KG1 (cell line): ENCODE data around the gene LCE1D.

Experiments
- DNase-seq: peaks from one replicate; lab custom pipeline; 2025; lab: John Stamatoyannopoulos, UW

Gene LCE1D, protein sequence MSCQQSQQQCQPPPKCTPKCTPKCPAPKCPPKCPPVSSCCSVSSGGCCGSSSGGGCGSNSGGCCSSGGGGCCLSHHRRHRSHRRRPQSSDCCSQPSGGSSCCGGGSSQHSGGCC

DNA sequence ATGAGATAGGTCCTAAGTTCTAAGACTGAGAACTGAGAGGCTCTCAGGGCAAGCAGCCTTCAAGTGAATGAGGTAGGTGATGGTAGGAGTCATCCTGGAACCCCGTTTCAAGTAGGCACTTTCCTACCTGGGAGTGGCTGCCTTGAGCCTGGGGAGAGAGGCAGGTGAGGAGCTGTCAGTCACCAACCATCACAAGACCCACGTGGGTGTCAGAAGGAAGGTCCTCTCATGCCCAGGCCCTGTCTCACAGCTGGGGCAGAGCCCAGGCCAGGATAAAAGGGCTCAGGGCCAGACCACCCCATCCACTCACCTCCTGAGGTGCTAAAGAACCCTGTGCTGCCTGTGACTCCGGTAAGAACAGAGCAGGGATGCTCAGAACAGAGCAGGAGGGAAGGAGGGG is at the start of gene LCE1D:
Gene LCE1D, plus strand, starts transcription at position 301 of the 400 bp plus-strand sequence. CDS start 1,074 bp downstream, outside the sequence.
- DNase-seq = no peak

DNA sequence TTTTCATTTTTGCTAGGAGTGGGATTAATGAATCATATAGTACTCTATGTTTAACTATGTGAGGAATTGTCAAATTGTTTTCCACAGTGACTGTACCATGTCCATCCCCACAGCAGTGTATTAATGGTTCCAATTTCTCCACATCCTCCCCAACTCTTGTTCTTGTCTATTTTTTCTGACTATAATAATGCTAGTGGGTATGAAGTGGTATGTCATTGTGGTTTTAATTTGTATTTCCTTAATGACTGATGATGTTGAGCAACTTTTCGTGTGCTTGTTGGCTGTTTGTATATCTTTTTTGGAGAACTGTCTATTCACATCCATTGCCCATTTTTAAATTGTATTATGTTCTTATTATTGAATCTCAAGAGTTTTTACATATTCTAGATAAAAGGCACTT is 48.7 kb upstream of the LCE1D start:
- DNase-seq = no peak

DNA sequence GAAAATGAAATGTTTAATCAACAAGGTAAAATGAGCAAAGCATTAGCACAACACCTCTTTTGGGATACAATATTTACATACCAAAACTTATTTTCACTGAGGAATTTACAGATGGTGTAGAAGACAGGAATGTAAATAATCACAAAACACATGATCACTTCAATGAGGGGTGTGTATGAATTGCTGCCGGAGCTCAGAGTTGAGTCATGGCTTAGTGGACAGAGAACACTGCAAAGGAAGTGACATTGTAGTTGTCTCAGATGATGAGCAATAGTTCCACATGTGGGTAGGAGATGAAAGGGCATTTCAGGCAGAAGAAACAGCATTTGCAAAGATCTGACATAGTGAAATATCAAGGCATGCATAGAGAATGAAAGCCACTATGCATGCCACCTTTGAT is 44.3 kb upstream of the LCE1D start:
- DNase-seq = no peak

DNA sequence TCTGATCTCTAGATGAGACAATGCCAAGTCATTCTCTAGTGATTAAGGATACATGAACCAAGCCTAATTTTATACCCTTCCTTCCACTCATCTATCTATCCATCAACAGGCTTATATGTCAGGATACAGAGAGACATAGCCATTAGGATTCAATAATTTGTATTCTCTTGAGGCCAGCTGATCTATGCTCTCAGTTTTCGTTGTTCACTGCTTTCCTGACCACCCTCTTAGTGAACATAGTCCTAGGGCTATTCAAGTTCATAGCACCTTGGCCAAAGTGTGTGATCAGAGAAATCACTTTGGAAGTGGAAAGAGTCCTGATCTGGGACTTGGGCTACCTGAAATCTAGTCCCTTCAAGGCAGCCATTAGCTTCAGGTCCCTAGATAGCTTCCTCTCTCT is 42.9 kb upstream of the LCE1D start:
- DNase-seq = no peak

DNA sequence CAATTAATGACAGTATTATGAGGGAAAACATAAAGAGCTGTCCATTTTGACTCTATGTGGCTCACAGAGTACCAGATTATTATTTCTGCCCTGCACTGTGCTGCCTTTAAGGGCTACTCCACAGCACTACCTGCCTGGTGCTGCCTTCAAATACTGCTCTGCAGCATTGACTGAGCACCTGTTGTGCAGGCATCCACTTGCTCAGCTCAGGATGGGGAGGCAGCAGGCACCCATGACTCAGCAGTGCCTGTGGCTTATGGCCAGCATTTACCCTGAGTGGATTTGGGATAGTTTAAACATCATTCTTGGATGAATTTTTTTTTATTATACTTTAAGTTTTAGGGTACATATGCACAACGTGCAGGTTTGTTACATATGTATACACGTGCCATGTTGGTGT is 39.6 kb upstream of the LCE1D start:
- no peak for DNase-seq

DNA sequence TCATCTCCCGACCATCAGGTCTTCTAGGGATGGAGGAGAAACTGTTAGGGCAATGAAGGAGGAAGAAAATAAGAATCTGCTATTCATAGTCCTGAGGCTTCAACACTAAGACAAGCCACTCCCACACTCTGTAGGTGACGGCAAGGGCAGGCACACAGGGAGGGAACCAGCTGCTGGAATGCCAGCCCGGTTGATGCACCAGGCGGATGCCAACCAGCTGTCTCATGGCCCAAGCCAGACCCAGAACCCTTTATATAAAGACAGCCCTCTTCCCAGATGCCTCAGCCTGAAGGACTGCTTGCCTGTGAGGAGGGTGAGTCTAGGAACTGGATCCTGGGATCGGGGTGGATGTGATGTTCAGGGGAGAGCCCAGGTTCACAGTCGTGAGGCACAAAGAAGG is 38.8 kb upstream of the LCE1D start, which contains the start of gene KPRP:
Gene KPRP, plus strand, starts transcription at position 279 of the 400 bp plus-strand sequence. CDS start 1,564 bp downstream, outside the sequence.
- DNase-seq = no peak

DNA sequence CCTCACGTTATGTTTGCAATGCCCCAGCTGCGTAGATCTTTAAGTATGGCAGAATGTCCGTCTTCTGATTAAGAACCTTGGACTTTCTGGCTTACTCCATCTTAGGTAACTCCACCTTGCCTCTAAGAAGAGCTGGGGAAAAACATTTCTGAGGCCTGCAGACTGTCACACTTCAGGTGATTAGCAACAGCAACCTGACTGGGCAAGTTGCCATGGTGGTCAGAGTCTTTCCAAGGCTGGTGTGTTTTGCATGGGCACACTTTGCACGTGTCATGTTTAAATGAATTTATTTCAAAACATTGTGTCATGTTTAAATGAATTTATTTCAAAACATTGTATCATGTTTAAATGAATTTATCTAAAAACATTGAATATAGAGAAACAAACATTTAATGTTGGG is 37.9 kb upstream of the LCE1D start:
- no peak for DNase-seq

DNA sequence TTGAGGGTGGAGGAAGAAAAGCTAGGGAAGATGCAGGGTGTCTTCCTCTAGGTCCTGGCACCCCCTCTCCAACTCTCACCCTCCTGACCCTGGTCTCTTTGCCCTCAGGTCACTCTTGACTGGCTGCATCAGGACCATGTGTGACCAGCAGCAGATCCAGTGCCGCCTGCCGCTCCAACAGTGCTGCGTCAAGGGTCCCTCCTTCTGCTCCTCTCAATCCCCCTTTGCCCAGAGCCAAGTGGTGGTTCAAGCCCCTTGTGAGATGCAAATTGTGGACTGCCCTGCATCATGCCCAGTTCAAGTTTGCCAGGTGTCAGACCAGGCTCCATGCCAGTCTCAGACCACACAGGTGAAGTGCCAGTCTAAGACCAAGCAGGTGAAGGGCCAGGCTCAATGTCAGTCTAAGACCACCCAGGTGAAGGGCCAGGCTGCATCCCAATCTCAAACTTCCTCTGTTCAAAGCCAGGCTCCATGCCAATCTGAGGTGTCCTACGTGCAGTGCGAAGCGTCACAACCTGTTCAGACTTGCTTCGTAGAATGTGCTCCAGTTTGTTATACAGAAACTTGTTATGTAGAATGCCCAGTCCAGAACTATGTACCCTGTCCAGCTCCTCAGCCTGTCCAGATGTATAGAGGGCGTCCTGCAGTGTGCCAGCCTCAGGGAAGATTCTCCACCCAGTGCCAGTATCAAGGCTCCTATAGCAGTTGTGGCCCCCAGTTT is 36.9 kb upstream of the LCE1D start:
- no peak for DNase-seq

DNA sequence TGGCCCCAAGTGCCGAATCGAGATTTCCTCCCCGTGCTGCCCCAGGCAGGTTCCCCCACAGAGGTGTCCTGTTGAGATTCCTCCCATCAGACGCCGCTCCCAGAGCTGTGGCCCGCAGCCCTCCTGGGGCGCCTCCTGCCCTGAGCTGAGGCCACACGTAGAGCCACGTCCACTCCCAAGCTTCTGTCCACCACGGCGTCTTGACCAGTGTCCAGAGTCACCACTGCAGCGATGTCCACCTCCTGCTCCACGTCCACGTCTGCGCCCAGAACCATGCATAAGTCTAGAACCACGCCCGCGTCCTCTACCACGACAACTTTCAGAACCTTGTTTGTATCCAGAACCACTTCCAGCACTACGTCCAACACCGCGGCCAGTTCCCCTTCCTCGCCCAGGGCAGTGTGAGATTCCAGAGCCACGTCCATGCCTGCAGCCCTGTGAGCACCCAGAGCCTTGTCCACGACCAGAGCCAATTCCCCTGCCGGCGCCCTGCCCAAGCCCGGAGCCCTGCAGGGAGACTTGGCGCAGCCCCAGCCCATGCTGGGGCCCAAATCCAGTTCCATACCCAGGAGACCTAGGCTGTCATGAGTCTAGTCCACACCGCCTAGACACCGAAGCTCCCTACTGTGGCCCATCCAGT is 35.9 kb upstream of the LCE1D start:
- DNase-seq = no peak

DNA sequence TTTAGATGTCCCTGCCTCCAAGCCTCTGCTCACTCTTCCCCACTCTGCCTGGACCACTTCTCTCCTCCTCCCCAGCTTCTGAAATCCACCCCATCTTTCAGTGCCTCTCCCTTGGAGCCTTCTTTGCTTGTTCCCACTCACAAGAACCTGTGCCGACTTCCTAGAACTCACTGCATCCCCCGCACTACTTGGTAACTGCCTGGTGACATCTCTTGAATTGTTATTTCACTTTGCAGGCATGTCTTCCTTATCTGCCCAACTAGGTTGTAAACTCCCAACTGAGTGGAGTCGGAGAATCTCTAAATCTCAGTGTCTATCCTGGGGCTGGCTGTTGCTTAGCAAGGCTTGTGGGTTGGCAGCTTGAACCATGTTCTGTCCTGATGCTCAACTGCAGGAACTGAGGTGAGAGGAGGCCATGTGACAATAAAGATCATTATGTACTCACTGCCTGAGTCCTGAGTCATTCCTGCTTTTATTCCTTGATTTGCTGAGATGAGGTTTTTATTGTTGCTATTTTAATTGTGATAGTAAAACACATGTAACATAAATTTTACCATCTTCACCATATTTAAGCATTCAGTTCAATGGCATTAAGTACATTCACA is 34.8 kb upstream of the LCE1D start:
- DNase-seq = no peak

DNA sequence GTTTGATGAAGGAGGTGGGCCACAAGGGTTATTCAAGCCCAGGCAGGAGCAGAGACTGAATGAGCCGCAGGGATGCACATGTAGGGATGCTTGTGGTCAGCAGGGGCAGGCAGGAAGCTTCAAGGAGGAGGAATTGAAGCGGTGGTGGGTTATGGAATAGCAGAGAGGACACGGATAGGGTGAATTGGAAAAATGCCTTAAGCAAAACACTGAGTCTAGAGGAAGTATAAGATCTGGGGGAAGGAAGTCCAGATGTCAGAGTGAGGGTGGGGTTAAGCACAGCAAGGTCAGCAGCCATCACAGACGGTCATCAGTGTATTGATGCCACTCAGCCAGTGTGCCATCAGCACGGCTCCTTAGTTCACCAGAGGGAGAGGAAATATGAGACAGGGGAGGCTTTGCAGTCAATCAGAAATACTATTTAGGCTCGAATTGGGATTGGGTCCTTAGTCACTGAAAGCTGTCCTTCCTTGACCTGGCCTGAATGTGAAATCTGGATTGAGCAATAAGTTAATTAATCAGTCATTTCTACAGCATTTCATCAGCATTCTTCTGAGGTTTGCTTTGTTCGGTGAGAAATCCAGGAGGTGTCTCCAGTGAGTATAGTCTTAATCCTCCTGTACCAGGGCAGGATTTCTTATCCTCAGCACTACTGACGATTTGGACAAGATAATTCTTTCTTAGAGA is 27.5 kb upstream of the LCE1D start:
- DNase-seq = no peak

DNA sequence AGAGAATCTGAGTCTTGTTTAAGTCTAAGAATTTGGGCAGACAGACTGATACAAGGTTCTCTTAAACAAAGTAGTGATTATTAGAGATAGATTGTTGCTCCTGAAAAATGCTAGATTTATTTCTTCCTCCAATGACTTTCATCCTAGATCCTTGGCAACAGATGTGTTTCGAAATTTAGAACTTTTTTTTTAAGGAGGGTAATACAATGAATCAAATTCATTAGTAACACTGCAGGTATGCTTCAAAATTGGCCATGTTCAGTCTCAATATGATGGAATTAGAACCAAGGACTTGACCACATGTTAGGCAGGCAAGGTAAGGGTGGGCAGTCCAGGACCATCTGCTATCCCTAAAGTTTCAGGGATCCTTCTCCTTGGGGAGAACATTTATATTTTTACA is 26.1 kb upstream of the LCE1D start:
- DNase-seq = no peak

DNA sequence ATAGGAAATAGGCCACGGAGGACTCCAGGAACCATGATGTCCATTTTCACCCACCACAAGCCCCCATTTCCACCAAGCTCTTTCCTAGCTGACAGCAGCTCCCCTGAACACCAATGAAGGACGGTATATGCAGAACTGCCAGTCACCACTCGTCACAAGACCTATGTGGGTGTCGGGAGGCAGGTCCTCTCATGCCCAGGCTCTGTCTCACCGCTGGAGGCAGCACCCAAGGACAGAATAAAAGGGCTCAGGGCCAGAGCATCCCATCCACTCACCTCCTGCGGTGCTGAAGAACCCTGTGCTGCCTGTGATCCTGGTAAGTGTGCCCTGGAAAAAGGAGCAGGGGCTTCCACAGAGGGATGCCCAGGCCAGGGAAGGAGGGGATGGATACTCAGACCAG is 21.6 kb upstream of the LCE1D start, which contains the start of gene LCE1F:
Gene LCE1F, plus strand, starts transcription at position 266 of the 400 bp plus-strand sequence. CDS start 1,232 bp downstream, outside the sequence.
- DNase-seq = no peak

DNA sequence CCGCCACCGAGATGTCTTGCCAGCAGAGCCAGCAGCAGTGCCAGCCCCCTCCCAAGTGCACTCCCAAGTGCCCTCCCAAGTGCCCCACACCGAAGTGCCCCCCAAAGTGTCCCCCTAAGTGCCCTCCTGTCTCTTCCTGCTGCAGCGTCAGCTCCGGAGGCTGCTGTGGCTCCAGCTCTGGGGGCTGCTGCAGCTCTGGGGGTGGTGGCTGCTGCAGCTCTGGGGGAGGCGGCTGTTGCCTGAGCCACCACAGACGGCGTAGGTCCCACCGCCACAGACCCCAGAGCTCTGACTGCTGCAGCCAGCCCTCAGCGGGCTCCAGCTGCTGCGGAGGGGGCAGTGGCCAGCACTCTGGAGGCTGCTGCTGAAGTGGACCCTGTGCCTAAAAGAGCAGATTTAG is 20.2 kb upstream of the LCE1D start:
- no peak for DNase-seq

DNA sequence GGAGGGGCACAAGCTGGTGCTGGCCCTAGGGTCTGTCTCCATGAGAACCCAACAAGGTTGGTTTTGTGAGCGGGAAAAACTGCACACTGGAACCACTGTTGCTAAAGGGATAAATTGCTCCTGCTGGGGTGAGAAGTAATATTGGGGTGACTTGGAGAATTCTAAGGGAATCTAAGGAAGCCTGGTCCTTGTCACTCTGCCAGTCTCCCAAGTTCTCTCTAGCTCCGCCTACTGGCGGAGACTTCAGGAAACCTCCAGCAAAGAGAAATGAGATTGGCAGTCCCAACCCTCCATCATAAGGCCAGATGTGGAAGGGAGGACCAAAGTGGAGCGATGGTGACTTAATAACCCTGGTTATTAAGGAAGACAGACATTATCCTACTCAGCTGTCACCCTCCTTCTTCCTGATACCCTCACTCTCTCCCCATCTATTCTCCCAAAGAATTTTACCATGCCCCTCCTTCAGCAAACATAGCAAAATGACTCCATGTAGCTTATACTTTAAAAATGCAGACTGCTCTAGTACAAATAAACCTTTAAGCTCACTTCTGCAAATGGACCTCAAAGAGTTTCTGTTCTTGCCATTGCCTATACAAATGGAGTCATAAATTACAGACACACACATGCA is 18.9 kb upstream of the LCE1D start:
- DNase-seq = no peak

DNA sequence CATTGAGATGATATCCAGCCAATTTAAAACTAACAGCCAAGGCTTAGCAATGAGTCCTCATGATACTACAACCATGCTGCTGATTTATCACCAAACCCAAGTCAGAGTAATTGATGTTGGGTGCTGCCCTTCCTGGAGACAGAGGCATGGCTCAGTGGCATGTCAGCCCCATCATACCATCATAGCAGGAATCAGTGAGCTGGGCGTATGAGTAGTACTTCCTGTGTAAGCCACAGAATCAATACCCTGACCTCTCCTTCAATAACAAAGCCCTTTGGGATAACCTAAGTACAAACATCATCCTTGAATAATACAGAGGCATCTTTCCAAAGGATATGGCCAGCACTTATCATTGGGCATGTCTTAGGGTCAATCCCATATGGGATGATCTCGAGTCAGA is 13.4 kb upstream of the LCE1D start:
- no peak for DNase-seq

DNA sequence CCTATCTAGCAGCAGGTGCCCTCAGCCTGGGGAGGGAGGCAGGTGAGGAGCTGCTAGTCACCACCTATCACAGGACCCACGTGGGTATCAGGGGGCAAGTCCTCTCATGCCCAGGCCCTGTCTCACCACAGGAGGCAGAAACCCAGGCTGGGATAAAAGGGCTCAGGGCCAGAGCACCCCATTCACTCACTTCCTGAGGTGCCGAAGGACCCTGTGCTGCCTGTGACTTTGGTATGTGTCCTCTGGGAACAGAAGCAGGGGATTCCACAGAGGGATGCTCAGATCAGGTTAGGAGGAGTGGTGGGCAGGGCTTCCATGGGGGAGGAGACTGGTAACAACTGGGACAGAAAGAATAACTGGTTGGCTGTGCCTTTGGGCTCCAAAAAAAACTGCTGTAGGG is 10.4 kb upstream of the LCE1D start, which contains the start of gene LCE1E:
Gene LCE1E, plus strand, starts transcription at position 181 of the 400 bp plus-strand sequence. CDS start 1,043 bp downstream, outside the sequence.
- no peak for DNase-seq

DNA sequence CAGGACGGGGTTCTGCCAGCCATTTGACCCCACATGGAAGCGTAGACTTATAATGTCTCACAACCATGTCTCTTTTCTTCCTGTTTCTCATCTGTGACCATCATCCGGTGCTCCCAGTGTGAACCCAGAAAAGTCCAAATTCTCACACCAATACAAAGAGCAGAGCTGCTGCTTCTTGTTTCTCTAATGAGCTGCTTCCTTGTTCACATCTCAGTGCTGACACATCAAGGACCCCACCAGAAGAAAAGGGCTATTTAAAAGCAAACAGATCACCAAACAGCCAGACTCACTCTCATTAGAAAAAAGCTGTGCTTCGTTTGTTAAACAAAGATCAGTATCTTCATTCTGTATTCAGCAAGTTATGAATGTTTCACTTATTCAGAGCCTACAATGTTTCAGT is 835 bp upstream of the LCE1D start:
- DNase-seq = no peak

DNA sequence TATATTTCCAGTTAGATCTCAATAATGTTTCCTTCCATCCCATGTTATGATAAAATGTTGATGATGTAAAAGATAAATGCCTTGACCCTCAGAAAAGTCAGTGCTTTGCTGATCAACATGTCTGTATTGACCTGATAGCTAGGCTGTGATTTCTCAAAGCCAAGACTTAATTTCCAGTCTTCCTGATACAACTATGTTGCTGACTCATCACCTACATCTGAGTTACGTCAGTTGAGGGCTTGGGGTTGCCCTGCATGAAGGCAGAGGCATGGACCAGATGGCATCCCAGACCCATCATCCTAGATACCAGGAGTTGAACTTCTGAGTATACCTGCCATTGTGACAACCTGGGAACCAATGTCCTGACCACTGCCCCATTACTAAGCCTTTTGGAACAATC is 4.8 kb downstream of the LCE1D start:
- no peak for DNase-seq

DNA sequence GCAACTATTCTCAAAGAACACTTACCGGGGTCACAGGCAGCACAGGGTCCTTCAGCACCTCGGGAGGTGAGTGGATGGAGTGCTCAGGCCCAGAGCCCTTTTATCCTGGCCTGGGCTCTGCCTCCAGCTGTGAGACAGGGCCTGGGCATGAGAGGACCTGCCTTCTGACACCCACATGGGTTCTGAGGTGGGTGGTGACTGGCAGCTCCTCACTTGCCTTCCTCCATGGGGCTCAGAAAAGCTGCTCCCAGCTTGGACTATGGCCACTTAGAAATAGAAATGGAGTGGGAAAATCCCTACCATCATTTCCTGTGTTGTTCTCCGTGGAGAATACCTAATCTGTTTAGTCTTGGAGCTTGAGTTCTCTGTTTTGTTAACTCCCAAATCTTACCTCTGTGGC is 10.1 kb downstream of the LCE1D start, which contains the start of gene LCE1C:
Gene LCE1C, minus strand, starts transcription at position 76 of the 400 bp plus-strand sequence. CDS start 1,173 bp downstream, outside the sequence.
- no peak for DNase-seq

DNA sequence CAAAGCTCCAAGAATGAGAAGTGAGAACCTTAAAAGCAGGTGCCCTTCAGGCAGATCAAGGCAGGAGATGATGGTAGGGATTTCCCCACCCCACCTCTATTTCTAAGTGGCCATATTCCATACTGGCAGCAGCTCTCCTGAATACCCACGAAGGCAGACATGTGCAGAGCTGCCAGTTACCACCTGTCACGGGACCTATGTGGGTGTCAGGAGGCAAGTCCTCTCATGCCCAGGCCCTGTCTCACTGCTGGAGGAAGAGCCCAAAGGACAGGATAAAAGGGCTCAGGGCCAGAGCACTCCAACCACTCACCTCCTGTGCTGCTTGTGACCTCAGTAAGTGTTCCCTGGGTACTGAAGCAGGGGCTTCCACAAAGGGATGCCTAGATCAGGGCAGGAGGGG is 14.5 kb downstream of the LCE1D start:
- DNase-seq = no peak

DNA sequence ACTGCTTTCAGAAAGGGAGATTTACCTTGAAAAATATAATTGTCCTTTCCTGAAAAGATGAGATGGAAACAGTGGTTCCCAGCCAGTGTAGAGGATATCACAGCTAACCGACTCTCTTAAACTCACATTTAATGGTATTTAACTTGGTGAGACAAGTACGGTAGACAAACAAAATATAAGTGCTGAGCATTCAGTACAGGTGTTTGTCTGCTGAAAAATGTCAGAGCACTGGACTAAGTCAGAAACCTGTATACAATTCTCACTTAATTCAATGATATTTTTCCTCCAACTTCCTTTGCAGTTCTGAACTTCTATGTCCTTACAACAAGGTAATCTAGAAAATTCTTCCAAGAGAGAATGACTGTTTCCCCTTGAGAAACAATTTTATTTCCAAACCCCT is 15.2 kb downstream of the LCE1D start, which contains the start of gene LCE1B:
Gene LCE1B, plus strand, starts transcription at position 301 of the 400 bp plus-strand sequence. CDS start 476 bp downstream, outside the sequence.
- DNase-seq = no peak
